Panc1 (cell line): ENCODE measurements around the gene AUP1.

Source experiments
- TF ChIP-seq, protein P1 (sequence below): fragments of 450-650 bp; IDR thresholded peaks from 2 replicates; pipeline ENCODE4 v1.5.1; 2017; ENCODE audit warnings: mild to moderate bottlenecking
- TF ChIP-seq, protein P2 (sequence below), 2 experiments: IDR thresholded peaks; 2 replicates each; pipeline ENCODE4 v1.6.1; 2011 to 2012; ENCODE audit warnings: low read depth in 2 of 2, control low read depth in 1 of 2, low read length in 1 of 2, mild to moderate bottlenecking in 1 of 2, moderate library complexity in 1 of 2; ENCODE audit not compliant: insufficient read depth in 1 of 2

DNA sequence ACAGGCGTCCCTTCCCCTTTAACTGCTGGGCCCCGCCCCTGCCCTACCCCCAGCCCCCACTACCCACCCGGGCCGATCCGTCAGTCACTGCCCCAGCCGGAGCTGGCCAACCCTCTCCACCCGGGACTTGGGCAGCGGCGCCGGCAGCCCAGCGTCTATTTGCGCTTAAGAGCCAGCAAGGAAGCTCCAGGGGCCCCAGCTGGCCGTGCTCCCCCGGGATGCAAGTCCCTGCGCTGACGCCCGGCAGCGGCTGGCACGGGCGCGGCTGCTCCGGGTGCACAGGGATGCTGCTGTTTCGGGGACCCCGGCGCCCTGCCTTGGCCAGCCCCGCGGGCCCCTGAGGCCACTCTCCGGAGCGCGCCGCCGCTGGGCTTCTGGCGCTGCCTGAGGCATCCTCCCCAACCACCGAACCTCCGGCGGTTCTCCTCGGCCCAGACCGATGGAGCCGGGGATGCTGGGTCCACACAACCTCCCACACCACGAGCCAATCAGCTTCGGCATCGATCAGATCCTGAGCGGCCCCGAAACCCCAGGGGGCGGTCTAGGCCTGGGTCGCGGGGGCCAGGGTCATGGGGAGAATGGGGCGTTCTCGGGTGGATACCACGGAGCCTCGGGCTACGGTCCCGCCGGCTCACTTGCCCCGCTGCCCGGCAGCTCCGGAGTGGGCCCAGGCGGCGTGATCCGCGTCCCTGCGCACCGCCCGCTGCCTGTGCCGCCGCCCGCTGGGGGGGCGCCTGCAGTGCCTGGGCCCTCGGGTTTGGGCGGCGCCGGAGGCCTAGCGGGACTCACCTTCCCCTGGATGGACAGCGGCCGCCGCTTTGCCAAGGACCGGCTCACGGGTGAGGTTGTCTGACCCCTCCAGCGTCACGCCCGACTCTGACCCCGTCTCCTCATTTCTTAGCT lies 14.9 kb downstream of the AUP1 start, which contains the start of gene TLX2:
- TF ChIP-seq, protein P1, sequence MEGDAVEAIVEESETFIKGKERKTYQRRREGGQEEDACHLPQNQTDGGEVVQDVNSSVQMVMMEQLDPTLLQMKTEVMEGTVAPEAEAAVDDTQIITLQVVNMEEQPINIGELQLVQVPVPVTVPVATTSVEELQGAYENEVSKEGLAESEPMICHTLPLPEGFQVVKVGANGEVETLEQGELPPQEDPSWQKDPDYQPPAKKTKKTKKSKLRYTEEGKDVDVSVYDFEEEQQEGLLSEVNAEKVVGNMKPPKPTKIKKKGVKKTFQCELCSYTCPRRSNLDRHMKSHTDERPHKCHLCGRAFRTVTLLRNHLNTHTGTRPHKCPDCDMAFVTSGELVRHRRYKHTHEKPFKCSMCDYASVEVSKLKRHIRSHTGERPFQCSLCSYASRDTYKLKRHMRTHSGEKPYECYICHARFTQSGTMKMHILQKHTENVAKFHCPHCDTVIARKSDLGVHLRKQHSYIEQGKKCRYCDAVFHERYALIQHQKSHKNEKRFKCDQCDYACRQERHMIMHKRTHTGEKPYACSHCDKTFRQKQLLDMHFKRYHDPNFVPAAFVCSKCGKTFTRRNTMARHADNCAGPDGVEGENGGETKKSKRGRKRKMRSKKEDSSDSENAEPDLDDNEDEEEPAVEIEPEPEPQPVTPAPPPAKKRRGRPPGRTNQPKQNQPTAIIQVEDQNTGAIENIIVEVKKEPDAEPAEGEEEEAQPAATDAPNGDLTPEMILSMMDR = no peak
- TF ChIP-seq, protein P2, sequence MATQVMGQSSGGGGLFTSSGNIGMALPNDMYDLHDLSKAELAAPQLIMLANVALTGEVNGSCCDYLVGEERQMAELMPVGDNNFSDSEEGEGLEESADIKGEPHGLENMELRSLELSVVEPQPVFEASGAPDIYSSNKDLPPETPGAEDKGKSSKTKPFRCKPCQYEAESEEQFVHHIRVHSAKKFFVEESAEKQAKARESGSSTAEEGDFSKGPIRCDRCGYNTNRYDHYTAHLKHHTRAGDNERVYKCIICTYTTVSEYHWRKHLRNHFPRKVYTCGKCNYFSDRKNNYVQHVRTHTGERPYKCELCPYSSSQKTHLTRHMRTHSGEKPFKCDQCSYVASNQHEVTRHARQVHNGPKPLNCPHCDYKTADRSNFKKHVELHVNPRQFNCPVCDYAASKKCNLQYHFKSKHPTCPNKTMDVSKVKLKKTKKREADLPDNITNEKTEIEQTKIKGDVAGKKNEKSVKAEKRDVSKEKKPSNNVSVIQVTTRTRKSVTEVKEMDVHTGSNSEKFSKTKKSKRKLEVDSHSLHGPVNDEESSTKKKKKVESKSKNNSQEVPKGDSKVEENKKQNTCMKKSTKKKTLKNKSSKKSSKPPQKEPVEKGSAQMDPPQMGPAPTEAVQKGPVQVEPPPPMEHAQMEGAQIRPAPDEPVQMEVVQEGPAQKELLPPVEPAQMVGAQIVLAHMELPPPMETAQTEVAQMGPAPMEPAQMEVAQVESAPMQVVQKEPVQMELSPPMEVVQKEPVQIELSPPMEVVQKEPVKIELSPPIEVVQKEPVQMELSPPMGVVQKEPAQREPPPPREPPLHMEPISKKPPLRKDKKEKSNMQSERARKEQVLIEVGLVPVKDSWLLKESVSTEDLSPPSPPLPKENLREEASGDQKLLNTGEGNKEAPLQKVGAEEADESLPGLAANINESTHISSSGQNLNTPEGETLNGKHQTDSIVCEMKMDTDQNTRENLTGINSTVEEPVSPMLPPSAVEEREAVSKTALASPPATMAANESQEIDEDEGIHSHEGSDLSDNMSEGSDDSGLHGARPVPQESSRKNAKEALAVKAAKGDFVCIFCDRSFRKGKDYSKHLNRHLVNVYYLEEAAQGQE (IDR thresholded peaks at IDR 0.05; ENCODE audit: insufficient read depth in 1 of 2, low read depth in 2 of 2, low read length in 1 of 2) = no peak
